ENCODE results near the gene FZD2.

FZD2 gene

DNA sequence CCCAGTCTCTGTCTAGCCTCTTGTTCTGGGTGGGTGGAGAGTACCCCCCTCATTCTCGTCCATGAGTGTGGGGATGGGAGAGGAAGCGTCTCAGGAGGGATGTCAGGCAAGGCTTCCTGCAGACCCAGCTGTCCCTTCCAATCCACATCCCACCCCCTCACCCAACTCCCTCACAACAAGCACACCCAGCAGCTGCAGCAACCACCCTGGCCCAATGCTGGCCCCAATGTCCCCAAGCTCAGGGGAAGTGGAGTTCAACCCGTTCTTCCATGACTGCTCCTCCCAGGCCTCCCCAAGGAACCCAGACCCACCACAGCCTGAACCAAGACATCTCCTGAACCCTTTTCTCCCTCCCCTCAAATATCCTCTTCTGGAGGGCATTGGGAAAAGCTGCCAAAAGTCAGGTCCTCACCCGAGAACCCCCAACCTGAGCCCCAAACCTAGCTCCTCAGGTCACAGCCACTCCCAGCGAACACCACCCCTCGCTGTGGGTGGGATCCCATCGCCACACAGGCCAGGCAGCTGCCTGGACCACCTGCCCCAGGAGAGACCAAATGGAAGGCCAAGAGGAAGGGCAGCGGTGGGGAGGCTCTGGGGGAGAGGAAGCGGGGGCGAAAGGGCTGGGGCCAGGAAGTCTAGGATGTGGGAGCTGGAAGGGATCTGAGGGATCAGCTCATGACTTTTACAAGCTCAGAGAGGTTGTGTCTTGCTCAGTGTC lies 47.6 kb downstream of the FZD2 start:
- H3K4me1 Mint-ChIP-seq, result no peaks in the 10 kb centered on the region
- no peaks in the 10 kb centered on the region for H3K36me3 Mint-ChIP-seq
- no peak overlapping the region for H3K4me3 Mint-ChIP-seq
- DNase-seq (ENCODE audit: low spot score in 2 of 2) (no peak), ATAC-seq (no peak)
- H3K27ac Mint-ChIP-seq, result no peak overlapping the region
- no peaks in the 10 kb centered on the region for H3K9me3 Mint-ChIP-seq

DNA sequence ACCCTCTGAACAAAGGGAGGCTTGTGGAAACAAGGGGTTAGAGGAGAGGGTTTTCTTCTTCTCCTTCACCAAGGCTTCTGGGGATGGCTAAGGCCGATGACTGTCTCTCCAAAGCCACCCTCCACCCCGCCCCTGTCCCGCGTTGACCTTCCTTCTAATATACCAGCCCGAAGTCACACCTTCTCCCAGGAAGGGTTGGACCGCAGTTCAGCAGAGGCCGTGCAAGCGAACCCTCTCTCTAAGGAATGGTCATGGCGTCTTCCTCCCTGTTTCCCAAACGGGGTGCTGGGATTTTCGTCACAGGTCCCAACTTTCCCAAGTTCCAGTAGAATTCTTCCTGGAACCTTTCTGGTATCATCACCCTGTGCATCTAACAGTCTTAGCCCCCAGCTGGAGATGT lies 49.4 kb downstream of the FZD2 start:
- no peak for DNase-seq (ENCODE audit: low spot score in 2 of 2)
- H3K27ac Mint-ChIP-seq, result no peak overlapping the region
- H3K4me3 Mint-ChIP-seq, result no peak overlapping the region
- no peaks in the 10 kb centered on the region for H3K4me1 Mint-ChIP-seq
- ATAC-seq, result no peak
- H3K9me3 Mint-ChIP-seq, result no peaks in the 10 kb centered on the region
- no peaks in the 10 kb centered on the region for H3K36me3 Mint-ChIP-seq

DNA sequence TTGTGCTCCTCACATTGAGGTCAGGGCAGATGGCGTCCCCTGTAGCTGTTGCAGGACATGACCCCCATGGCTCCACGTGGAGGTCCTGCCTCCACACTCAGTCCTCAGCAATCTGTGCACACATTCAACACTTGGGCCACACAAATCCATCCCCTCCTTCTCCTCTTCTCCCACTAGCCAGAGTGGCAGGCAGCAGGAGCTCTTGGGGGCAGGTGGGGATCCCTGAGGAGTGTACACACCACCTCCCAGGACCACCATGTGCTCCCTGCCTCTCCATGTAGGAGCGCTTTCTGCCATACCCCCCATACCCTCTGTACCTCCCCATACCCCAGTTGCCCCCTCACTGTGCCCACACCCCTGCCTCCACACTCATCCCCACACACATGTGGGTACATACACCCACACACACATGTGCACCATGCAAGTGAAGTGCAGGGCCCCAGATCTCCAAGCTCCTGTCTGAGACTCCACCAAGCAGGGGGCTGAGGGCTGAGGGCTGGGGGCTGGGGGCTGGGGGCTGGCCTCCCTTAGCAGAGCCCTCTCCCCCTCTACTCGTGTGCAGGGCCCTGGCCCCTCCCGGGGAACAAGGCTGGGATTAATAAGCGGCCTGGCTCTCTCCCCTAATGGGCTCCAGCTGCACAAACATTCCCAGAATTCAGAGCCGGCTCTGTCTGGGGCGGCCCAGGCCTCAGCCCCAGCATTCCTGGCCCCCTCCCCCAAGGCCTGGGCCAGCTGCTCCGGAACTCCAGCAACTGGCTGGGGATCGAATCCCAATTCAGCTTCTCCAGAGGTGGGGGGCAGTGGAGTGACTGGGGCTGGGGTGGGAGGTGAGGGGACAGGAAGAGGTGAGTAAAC lies 50.8 kb downstream of the FZD2 start:
- ATAC-seq (no peak), DNase-seq (ENCODE audit: low spot score in 2 of 2) (no peak)
- H3K27ac Mint-ChIP-seq, result no peak overlapping the region
- H3K36me3 Mint-ChIP-seq, result no peaks in the 10 kb centered on the region
- no peaks in the 10 kb centered on the region for H3K9me3 Mint-ChIP-seq
- no peaks in the 10 kb centered on the region for H3K4me1 Mint-ChIP-seq
- H3K4me3 Mint-ChIP-seq, result no peak overlapping the region

DNA sequence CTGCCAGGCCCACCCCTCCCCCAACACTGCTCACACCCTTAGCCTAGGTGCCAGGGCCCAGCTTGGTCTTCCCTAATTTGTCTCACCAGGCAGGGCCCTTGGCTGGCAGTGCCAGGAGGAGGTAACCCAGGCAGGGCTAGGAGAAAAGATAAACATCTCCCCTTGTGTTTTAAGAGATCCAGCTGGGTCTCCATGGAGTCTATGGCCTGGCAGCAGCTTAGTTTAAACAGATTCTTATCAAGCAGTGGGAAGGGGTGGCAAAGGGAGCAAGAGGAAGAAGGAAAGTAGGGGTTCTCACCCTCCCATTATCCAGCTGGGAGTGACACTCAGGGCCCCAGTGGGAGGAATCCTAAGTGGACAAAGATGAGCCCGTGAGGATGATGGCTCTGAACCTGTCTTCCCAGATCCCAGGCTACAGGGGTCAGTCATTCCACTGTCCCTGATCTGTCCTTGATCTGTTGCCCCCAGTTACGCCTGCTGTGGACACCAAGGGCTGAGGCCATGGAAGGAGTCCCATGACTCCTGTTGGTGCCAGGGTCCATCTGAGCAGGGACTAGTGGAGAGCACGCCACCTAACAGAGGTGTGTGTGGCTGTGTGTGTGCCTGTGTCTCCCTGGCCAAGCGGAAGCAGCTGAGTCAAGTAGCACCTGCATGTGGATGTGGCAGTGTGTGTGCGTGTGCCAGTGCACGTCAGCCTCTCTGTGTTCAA lies 51.6 kb downstream of the FZD2 start:
- no peak overlapping the region for H3K4me3 Mint-ChIP-seq
- H3K9me3 Mint-ChIP-seq, result no peaks in the 10 kb centered on the region
- no peaks in the 10 kb centered on the region for H3K36me3 Mint-ChIP-seq
- no peak for DNase-seq (ENCODE audit: low spot score in 2 of 2)
- no peak for ATAC-seq
- no peaks in the 10 kb centered on the region for H3K4me1 Mint-ChIP-seq
- no peak overlapping the region for H3K27ac Mint-ChIP-seq

DNA sequence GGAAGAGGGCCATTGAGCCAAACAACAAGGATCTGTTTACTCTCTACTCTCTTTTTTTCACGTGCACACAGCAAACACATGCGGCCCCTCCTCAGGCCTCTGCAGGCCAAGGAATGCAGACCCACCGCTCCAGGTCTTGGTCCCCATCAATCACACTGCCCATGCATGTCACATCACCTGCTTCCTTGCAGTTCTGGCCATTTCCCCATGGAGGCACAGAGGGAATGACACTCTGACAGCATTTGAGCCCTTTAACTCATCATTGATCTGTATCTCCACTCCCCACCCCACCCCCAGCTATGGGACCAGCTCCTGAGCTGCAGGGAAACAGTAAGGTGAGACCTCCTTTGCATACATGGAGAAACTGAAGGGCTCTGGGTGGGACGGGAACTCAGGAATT lies 53.0 kb downstream of the FZD2 start:
- H3K4me3 Mint-ChIP-seq, result no peak overlapping the region
- H3K9me3 Mint-ChIP-seq, result no peaks in the 10 kb centered on the region
- no peaks in the 10 kb centered on the region for H3K36me3 Mint-ChIP-seq
- no peak overlapping the region for H3K27ac Mint-ChIP-seq
- DNase-seq (ENCODE audit: low spot score in 2 of 2) (no peak), ATAC-seq (no peak)
- H3K4me1 Mint-ChIP-seq, result no peaks in the 10 kb centered on the region
